ENCODE data around the gene SRGAP2C. TPM values are rescaled to one million over a fixed set of nuclear protein-coding genes. Genes with fewer than 3 reads are reported as not detected.
"Not testable (repeated sequence)": the region's sequence is repeated elsewhere in the genome, so short reads cannot be mapped to it uniquely, and the experiment has no call there.

The SRGAP2C gene
- total RNA-seq, 2 donors from 2014 or later = 18.7 to 27.6 TPM

DNA sequence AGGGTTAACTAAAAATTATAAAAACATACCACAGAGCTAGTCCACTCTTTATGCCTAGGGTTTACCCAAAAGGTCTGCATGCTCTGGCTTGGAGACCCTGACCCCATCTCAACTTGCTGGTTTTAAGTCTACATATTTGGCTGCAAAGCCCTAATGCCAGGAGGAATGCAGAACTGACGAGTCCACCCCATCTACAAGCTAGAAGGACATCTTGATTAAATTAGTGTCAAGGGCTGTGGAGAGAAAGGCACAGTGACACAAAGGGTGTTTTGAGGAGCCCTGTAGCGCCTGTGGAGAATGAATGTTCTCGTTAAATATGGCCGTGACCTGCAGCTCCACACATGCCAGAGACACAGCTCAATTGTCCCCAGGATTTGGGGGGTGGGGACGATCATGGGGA, 162.7 kb downstream of the SRGAP2C start:
- not testable (repeated sequence) for ATAC-seq (replicated peaks); H3K9me3 Mint-ChIP-seq; H3K27me3 Mint-ChIP-seq; H3K27ac Mint-ChIP-seq; H3K4me3 Mint-ChIP-seq; H3K36me3 Mint-ChIP-seq (ENCODE audit: low read depth); H3K4me1 Mint-ChIP-seq

DNA sequence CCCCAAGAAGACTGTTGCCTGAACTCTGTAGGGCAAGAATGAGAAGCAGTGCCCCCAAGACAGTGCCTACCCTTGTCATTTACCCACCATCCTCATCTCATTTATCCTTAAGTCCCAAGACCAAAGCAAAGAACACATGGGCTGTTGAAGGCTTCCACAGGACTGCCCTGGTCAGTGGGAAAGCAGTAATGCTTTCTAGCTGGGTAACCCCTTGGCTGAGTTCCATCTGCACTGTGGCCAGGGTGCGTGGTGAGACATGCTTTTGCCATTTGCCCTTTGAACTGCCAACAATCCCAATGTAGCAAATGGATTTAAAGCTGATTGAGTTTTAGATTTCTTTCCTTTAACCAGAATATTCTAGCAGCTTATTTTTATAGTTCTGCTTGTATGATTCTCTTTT, 163.3 kb downstream of the SRGAP2C start:
- H3K27me3 Mint-ChIP-seq; H3K4me3 Mint-ChIP-seq; H3K36me3 Mint-ChIP-seq (ENCODE audit: low read depth); H3K27ac Mint-ChIP-seq; H3K4me1 Mint-ChIP-seq; ATAC-seq (replicated peaks); H3K9me3 Mint-ChIP-seq: not testable (repeated sequence)

DNA sequence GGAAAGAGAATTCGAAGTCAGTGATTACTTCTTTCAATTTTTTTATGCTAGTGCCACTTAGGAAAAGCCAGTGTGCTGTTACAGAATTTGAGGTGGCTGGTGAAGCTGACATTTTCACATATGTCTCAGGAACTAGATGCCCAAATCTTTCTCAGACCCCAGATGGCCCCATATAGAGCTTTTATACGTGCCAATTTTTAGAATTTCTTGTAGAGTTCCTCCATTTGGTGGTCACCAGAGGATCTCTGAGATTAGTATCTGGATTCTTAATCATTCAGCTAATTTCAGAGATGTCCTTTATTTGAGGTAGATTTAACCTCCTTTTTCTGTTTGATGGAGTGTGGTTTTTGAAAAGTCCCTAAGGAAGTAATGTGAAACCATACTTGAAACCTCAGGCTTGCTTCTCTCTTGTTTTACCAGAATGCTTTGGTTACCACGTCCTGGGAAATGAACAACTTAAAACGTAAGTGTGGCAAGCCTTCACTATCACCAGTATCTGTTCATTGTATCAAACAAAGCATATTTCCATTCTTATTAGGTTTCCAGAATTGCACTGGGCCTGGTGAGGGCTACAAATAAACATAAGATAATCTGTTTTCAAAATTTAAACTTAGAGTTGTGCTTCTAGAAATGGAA, 164.7 kb downstream of the SRGAP2C start:
- H3K9me3 Mint-ChIP-seq; H3K27me3 Mint-ChIP-seq; H3K36me3 Mint-ChIP-seq (ENCODE audit: low read depth); H3K4me3 Mint-ChIP-seq; H3K27ac Mint-ChIP-seq; H3K4me1 Mint-ChIP-seq: not testable (repeated sequence)
- ATAC-seq (replicated peaks) = peak; percentile 93

DNA sequence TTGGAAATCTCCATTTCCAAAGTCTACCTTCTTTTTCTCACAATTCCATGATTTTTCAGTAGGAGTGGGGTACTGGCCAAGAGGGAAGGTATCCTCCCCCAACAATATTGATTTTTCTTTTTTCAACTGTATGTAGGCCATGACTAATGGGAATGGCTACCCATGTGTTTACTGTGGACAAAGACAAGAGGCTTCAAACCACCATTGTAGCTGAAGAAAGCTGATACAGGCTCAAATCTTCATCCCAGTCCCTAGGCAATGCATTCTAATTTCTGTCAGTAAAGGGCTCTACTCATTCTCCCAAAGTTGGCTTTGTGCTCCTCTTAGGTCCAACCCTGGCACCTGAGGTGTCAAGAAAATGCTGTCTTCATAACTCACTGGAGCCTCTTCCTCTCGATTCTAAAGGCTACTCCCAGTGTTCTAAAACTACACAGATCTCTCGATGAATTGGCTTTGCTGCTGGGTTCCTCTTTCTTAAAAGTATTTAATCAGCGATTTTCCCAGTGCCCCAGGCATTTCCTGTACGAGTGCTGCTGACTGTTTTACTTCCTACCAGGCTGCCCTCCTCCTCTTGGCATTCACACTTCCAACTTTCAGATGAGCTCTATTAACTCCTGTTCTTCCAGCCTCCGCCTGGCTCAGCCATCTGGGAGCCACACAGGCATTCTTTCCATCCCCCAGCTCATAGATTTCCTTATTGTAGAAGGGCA, 171.1 kb downstream of the SRGAP2C start:
- not testable (repeated sequence) for H3K36me3 Mint-ChIP-seq (ENCODE audit: low read depth); H3K4me1 Mint-ChIP-seq; H3K9me3 Mint-ChIP-seq; ATAC-seq (replicated peaks); H3K4me3 Mint-ChIP-seq; H3K27ac Mint-ChIP-seq; H3K27me3 Mint-ChIP-seq

DNA sequence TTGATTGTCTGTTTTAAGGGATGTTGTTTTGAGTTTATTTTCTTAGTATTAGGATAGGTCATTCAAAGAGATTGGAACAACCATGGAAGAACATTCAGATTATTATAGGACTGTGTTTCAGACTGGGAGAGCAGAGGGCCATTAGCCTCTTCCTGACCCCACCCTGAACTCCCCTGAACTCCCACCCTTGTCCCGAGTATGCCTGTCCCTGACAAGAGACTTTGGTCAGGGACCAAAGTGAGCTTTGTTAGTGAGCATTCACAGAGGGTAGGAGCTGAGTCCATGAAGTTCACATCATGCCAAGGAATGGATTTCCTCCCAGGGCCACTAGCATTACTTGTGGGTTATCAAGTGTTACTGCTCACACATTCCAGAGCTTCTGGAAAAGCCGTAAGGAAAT, 172.0 kb downstream of the SRGAP2C start:
- not testable (repeated sequence) for H3K4me3 Mint-ChIP-seq; ATAC-seq (replicated peaks); H3K9me3 Mint-ChIP-seq; H3K27ac Mint-ChIP-seq; H3K36me3 Mint-ChIP-seq (ENCODE audit: low read depth); H3K4me1 Mint-ChIP-seq; H3K27me3 Mint-ChIP-seq

DNA sequence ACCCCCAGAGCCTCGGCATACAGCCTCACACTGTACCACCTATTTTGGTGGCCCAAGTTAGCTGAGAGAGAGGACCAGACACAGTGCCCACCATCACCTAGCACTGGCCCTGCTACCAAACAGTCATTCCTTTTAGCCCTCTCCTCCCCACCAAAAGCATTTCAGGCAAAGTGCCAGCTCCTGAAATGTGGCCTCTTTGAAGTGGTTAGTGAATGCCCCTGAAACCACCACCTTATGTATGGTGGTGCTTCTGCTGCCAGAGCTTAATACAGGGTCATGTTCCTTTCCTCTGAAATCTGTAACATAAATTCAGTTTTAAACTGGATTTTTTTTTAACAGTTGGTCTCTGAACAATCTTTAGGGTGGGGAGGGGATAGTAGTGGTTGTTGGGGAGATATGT, 175.8 kb downstream of the SRGAP2C start:
- not testable (repeated sequence) for H3K4me3 Mint-ChIP-seq; H3K4me1 Mint-ChIP-seq; H3K36me3 Mint-ChIP-seq (ENCODE audit: low read depth); H3K9me3 Mint-ChIP-seq; H3K27ac Mint-ChIP-seq; H3K27me3 Mint-ChIP-seq; ATAC-seq (replicated peaks)

DNA sequence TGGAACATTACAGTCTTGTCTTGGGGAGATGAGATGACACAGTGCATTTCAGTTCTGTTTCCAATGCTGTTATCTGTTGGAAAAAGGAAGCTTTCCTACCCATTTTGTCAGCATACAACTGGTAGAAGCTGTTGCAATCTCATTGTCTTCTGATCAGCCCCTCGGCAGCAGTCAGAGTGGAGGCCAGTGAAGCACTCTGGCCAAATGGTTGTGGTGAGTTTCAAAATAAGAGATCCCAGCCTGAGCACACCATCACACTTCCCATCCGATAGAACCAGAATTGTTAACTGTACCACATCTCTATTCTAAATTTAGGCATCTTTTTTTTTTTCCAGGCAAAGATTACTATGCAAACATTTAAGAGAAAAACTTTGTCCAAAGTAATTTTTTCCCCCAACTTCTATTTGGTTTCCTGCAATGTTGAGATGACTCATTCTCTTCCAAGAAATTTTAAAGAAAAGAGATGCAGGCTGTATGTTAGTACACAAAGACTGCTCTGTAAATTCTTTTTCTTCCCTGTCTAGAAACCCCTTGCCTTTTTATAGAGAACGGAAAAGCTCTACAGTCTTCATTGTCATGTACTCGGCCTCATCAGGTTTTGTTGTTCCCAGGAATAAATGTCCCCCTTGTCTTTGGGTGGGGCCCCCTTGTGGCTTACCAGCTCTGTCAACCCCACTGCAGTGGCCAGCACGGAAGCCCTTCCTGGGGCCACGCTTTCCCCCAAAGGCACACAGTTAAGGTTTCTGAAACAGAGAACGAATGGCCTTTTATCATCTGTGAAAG, 176.9 kb downstream of the SRGAP2C start:
- H3K4me1 Mint-ChIP-seq; H3K27ac Mint-ChIP-seq; H3K36me3 Mint-ChIP-seq (ENCODE audit: low read depth); H3K27me3 Mint-ChIP-seq; H3K4me3 Mint-ChIP-seq; H3K9me3 Mint-ChIP-seq: not testable (repeated sequence)
- ATAC-seq (replicated peaks) = peak; percentile 64

DNA sequence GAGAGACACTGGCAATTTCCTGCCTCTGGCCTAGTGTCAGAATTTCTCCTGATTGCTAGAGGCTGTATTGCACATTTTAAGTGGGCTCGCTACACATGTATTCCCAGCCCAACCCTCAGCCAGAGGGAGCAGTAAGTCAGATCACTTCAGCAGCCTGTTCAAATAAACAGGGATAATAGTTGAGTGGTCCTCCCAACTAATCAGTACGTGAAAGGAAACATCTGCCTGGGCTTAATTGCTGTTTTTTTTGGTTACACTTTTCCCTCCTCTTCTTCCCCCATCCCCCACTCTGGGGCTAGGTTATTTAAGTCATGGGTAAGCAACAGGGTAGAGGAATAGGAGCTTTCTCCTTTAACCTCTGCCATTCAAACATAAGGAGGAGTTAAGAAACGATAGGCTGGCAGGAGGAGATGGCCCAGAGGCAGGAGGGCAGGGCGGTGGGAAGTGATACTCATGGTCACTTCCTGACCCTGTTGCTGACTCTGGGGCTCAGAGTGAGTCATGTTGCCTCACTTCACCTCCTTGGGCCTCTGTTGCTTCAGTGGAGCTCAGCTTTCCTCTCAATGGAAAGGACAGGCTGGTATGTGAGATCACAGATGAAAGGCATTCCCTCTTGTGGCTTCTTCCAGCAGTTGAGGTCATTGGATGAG, 177.6 kb downstream of the SRGAP2C start:
- not testable (repeated sequence) for H3K27ac Mint-ChIP-seq; H3K27me3 Mint-ChIP-seq; H3K4me1 Mint-ChIP-seq; H3K4me3 Mint-ChIP-seq; H3K9me3 Mint-ChIP-seq; H3K36me3 Mint-ChIP-seq (ENCODE audit: low read depth)
- ATAC-seq (replicated peaks) = peak; percentile 92

DNA sequence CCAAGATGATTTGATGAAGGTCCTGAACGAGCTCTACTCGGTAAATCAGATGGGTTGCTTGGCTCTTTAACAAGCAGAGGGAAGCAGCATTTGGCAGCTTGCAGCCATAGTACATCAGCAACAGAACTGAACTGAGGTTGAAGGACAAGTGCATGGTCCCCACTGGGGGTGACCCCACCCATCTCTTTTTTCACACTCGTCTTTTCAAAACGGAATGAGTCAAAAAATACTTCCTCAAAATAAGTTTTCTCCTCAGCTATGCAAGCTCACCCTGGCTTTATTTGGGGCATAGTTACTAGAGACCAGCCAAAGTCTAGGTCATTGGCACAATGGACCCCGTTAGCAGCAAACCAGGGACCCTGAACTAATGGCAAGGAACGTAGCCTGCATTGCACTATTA, 180.5 kb downstream of the SRGAP2C start:
- not testable (repeated sequence) for H3K27me3 Mint-ChIP-seq; H3K36me3 Mint-ChIP-seq (ENCODE audit: low read depth); H3K4me3 Mint-ChIP-seq; H3K4me1 Mint-ChIP-seq; H3K9me3 Mint-ChIP-seq; ATAC-seq (replicated peaks); H3K27ac Mint-ChIP-seq

DNA sequence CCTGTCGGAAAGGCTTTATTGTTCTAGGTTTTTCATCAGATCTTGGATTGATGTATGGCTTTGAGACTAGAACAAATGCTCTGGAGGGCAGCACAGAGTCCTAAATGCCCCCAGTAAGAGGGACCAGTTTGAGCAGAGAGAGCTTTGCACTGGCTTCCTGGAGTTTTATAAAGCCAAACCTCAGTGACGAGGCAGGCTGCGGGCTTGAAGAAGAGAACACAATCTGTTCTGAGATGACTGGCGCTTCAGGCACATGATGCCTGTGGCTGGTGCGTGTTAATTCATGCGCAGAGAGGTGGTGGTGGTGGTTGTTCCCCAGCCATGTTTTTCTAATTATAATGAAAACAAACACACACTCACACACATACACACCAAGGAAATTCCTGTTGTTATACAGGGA, 180.9 kb downstream of the SRGAP2C start:
- not testable (repeated sequence) for H3K27me3 Mint-ChIP-seq, H3K9me3 Mint-ChIP-seq
- ATAC-seq (replicated peaks) = peak; percentile 29

DNA sequence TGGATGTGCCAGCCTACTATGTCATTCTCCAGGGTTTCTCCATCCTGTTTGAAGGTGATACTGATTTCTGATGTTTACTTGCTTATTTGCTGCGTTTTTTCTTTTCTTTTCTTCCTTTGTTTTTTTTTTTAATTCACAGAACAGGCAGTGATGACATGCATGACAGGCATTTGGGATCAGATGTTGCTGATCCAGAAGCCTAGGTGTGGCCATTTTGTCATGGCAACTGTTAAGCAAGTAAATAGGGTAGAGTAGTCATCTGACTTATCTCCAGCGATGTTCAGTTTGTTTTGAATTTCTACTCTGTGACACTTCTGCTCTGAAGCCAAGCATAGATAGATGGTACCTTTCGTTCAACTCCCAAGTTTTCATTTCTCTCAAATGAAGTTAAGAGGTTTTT, 181.4 kb downstream of the SRGAP2C start:
- not testable (repeated sequence) for H3K27me3 Mint-ChIP-seq; H3K27ac Mint-ChIP-seq; H3K36me3 Mint-ChIP-seq (ENCODE audit: low read depth); H3K9me3 Mint-ChIP-seq; ATAC-seq (replicated peaks); H3K4me1 Mint-ChIP-seq; H3K4me3 Mint-ChIP-seq

More for the DNA sequence above, 180.9 kb downstream of the SRGAP2C start:
- not testable (repeated sequence) for H3K4me1 Mint-ChIP-seq; H3K36me3 Mint-ChIP-seq (ENCODE audit: low read depth); H3K27ac Mint-ChIP-seq; H3K4me3 Mint-ChIP-seq

DNA sequence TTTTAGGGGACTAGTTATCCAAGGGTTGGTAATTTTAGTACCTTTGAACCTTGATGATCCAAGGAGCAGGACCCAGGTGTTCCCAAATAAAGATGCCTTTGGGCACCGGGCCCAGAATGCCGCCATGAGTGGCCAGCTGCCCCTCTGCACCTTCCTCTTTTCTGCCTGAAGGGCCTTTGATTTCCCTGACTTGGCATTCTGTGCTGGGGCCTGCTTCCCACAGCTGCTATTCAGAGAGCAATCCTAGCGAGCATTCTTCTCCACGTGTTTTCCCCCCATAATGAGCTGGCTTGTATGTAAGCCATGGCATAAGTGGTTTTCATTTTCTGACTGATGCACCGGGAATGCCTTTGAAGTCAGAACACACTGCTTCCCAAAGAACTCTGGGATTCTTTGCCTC, 184.1 kb downstream of the SRGAP2C start:
- ATAC-seq (replicated peaks); H3K27ac Mint-ChIP-seq; H3K9me3 Mint-ChIP-seq; H3K27me3 Mint-ChIP-seq; H3K36me3 Mint-ChIP-seq (ENCODE audit: low read depth); H3K4me1 Mint-ChIP-seq; H3K4me3 Mint-ChIP-seq: not testable (repeated sequence)

DNA sequence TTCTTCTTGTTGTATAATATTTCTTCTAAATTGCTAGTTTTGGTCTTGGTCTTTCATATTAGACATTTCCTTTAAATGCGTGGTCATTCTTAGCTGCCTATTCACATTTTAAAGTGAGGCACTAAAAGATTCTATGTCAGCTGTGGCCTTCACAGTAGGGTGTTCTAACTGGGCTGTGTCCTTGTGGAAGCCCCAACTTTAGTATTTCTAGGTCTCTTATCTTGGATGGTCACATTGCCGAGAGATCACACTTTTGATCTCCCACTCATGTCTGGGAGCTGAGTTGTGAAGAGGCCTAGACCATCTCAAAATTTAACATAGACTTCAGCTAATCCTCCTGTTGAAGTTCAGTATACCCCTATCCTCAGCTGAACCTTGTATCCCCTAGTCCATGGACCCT, 185.2 kb downstream of the SRGAP2C start:
- H3K27me3 Mint-ChIP-seq; ATAC-seq (replicated peaks); H3K4me1 Mint-ChIP-seq; H3K27ac Mint-ChIP-seq; H3K4me3 Mint-ChIP-seq; H3K9me3 Mint-ChIP-seq; H3K36me3 Mint-ChIP-seq (ENCODE audit: low read depth): not testable (repeated sequence)

DNA sequence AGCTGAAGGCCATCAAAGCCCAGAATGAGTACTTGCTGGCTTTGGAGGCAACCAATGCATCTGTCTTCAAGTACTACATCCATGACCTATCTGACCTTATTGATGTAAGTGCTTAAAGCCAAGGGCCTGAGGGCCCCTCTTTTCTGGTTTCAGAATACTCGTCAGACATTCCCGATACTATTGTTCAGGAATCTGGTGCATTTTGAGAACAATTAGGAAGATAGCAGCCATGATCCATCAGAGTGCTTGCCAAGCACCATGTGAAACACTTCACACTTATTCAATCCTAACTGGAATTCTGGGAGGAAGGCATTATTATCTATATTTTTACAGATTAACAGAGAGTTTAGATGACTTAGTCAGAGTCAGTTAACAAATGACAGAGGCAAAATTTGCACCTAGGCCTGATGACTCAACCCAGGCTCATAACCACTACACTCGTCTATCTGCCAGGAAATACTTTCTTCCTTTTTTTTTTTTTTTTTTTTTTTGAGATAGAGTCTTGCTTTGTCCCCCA, 190.1 kb downstream of the SRGAP2C start:
- H3K4me3 Mint-ChIP-seq = peak overlapping the region; percentile 33
- H3K36me3 Mint-ChIP-seq (ENCODE audit: low read depth); H3K9me3 Mint-ChIP-seq; H3K4me1 Mint-ChIP-seq; H3K27me3 Mint-ChIP-seq: not testable (repeated sequence)
- H3K27ac Mint-ChIP-seq = peak overlapping the region; percentile 69
- ATAC-seq (replicated peaks) = peak; percentile 97

DNA sequence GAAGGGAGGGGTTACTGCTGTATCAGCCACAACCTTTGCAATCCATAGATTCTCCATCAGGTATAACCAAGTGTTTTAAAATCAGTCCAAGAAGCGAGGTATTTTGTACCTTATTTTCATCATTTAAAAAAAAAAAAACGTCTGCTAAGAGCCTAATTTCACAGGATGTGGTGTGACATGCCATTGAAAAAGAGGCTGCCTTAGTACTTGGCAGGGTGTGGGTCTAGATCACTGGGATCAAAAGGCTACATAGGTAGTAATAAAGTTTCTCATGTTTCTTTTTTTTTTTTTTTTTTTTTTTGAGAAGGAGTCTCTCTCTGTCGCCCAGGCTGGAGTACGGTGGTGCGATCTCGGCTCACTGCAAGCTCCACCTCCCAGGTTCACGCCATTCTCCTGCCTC, 192.2 kb downstream of the SRGAP2C start:
- ATAC-seq (replicated peaks); H3K4me1 Mint-ChIP-seq; H3K27me3 Mint-ChIP-seq; H3K27ac Mint-ChIP-seq; H3K4me3 Mint-ChIP-seq; H3K36me3 Mint-ChIP-seq (ENCODE audit: low read depth); H3K9me3 Mint-ChIP-seq: not testable (repeated sequence)

Data from activated T-helper 17 cell treated with anti-CD3 and anti-CD28 coated beads, Interleukin-2, amount 50 U/mL, for 72 hours (primary cell).